OCI-LY3 (cell line): ENCODE results near the gene NTN4.

ENCODE experiments used
- CTCF ChIP-seq: fragments of 200-600, 300-600 bp; sonication (generic); IDR thresholded peaks from 2 replicates; pipeline ENCODE4 v1.5.1; 2014; ENCODE audit warnings: antibody characterized with exemption, low read length, low read depth
- EZH2phosphoT487 ChIP-seq: fragments of 200-600 bp; shearing (Covaris generic); IDR thresholded peaks from 2 replicates; pipeline ENCODE4 v1.6.1; 2018; ENCODE audit warnings: antibody characterized with exemption, mixed run types, low read depth

DNA sequence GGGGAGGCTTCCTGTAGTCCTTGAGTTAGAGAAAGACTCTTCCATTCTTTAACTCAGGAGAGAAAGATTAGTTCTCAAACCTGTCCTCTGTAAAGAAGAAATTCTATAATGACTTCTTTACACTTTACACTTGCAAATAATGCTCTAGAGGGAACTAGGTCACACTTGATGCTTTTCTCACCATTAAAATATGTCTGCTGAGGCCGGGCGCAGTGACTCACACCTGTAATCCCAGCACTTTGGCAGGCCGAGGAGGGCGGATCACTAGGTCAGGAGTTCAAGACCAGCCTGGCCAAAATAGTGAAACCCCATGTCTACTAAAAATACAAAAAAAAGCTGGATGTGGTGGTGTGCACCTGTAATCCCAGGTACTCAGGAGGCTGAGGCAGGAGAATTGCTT lies 6.3 kb downstream of the NTN4 start:
- TF ChIP-seq CTCF: no peak
- no peak for TF ChIP-seq EZH2phosphoT487
